HCT116 (cell line): ENCODE data around the gene PHF21A.

Source experiments
- CEBPB ChIP-seq: IDR thresholded peaks from 2 replicates; pipeline ENCODE4 v1.6.1; 2012; ENCODE audit warnings: low read depth
- EZH2 ChIP-seq: fragments of 200-600 bp; sonication (generic); IDR thresholded peaks from 2 replicates; pipeline ENCODE4 v1.6.1; 2017; ENCODE audit warnings: antibody characterized with exemption, mixed run types
- FOSL1 ChIP-seq: IDR thresholded peaks from 2 replicates; pipeline ENCODE4 v1.6.1; 2012; ENCODE audit warnings: low read depth
- POLR2A ChIP-seq: IDR thresholded peaks from 2 replicates; pipeline ENCODE4 v1.7.0; 2011; ENCODE audit warnings: borderline replicate concordance; ENCODE audit not compliant: insufficient read depth, insufficient read length; ENCODE audit errors: extremely low read depth
- RAD21 ChIP-seq: IDR thresholded peaks from 2 replicates; pipeline ENCODE4 v1.6.1; 2012; ENCODE audit warnings: low read depth, mild to moderate bottlenecking
- SIN3A ChIP-seq: IDR thresholded peaks from 2 replicates; pipeline ENCODE4 v1.6.1; 2012; ENCODE audit warnings: low read depth
- SP1 ChIP-seq: IDR thresholded peaks from 2 replicates; pipeline ENCODE4 v1.6.1; 2012; ENCODE audit warnings: low read depth
- ZFX ChIP-seq: fragments of 450-650 bp; IDR thresholded peaks from 2 replicates; pipeline ENCODE4 v1.6.1; 2017
- ZNF274 ChIP-seq: fragments of 200-500 bp; sonication (Bioruptor generic); IDR thresholded peaks from 2 replicates; pipeline ENCODE4 v1.6.1; 2014; ENCODE audit warnings: mild to moderate bottlenecking, low read depth, low read length, inconsistent platforms
- TF ChIP-seq, protein P1 (sequence below), 3 experiments: fragments of 200-600 bp in 1 of 3; sonication (generic) in 1 of 3; IDR thresholded peaks in 2 of 3; conservative IDR thresholded peaks in 1 of 3; 2 replicates each; pipeline ENCODE4 v1.5.1; 2012 to 2017; ENCODE audit warnings: low read depth in 2 of 3, low read length in 2 of 3, antibody characterized with exemption in 1 of 3, borderline replicate concordance in 1 of 3, control low read depth in 1 of 3, mild to moderate bottlenecking in 1 of 3, mixed read lengths in 1 of 3, mixed run types in 1 of 3, moderate library complexity in 1 of 3; ENCODE audit not compliant: insufficient read depth in 1 of 3
- TF ChIP-seq, protein P2 (sequence below): IDR thresholded peaks from 2 replicates; pipeline ENCODE4 v1.6.1; 2012; ENCODE audit warnings: low read depth

DNA sequence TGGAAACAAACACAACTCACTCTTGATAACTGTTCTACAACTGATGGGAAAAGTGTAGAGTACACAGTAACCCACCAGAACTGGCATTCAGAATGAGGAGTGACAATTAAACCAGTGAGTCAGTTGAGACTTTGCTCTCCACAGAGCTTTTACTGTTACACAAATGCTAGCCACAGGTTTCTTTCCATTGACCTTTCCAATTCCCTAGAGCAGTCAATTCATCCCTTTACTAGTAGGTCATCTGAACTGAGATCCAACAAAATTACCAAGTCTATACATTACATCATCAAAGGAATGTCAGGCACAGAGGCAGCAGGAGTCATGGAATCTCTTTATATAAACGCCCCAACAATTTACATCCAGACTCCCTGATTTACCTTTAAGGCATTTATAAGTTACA lies 65.9 kb downstream of the PHF21A start:
- TF ChIP-seq RAD21 = no peak
- no peak for TF ChIP-seq CEBPB
- TF ChIP-seq, protein P1, sequence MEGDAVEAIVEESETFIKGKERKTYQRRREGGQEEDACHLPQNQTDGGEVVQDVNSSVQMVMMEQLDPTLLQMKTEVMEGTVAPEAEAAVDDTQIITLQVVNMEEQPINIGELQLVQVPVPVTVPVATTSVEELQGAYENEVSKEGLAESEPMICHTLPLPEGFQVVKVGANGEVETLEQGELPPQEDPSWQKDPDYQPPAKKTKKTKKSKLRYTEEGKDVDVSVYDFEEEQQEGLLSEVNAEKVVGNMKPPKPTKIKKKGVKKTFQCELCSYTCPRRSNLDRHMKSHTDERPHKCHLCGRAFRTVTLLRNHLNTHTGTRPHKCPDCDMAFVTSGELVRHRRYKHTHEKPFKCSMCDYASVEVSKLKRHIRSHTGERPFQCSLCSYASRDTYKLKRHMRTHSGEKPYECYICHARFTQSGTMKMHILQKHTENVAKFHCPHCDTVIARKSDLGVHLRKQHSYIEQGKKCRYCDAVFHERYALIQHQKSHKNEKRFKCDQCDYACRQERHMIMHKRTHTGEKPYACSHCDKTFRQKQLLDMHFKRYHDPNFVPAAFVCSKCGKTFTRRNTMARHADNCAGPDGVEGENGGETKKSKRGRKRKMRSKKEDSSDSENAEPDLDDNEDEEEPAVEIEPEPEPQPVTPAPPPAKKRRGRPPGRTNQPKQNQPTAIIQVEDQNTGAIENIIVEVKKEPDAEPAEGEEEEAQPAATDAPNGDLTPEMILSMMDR (IDR thresholded peaks at IDR 0.05 in 2 of 3, conservative IDR thresholded peaks at IDR 0.05 in 1 of 3; ENCODE audit: borderline replicate concordance in 1 of 3, insufficient read depth in 1 of 3, low read depth in 2 of 3, low read length in 2 of 3) = no peak
- no peak for TF ChIP-seq ZFX
- no peak for TF ChIP-seq EZH2
- TF ChIP-seq, protein P2, sequence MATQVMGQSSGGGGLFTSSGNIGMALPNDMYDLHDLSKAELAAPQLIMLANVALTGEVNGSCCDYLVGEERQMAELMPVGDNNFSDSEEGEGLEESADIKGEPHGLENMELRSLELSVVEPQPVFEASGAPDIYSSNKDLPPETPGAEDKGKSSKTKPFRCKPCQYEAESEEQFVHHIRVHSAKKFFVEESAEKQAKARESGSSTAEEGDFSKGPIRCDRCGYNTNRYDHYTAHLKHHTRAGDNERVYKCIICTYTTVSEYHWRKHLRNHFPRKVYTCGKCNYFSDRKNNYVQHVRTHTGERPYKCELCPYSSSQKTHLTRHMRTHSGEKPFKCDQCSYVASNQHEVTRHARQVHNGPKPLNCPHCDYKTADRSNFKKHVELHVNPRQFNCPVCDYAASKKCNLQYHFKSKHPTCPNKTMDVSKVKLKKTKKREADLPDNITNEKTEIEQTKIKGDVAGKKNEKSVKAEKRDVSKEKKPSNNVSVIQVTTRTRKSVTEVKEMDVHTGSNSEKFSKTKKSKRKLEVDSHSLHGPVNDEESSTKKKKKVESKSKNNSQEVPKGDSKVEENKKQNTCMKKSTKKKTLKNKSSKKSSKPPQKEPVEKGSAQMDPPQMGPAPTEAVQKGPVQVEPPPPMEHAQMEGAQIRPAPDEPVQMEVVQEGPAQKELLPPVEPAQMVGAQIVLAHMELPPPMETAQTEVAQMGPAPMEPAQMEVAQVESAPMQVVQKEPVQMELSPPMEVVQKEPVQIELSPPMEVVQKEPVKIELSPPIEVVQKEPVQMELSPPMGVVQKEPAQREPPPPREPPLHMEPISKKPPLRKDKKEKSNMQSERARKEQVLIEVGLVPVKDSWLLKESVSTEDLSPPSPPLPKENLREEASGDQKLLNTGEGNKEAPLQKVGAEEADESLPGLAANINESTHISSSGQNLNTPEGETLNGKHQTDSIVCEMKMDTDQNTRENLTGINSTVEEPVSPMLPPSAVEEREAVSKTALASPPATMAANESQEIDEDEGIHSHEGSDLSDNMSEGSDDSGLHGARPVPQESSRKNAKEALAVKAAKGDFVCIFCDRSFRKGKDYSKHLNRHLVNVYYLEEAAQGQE = no peak
- TF ChIP-seq SP1 = no peak
- no peak for TF ChIP-seq FOSL1
- no peak for TF ChIP-seq SIN3A
- TF ChIP-seq ZNF274 = no peak
- no peak for TF ChIP-seq POLR2A
